Endothelial cell (in vitro differentiated cells): ENCODE measurements around the gene SUV39H1. TPM values are rescaled to one million over a fixed set of nuclear protein-coding genes. Genes with fewer than 3 reads are reported as not detected.

Experiments used
- DNase-seq: peaks from one replicate; pipeline ENCODE4 v3.0.0; 2021; ENCODE audit warnings: low spot score
- H3K27ac Mint-ChIP-seq: one replicate; pipeline ENCODE4 v1.8.0; 2021; ENCODE audit warnings: mixed read lengths, inconsistent platforms; ENCODE audit not compliant: unreplicated experiment
- H3K27me3 Mint-ChIP-seq: one replicate; pipeline ENCODE4 v1.8.0; 2021; ENCODE audit warnings: mild to moderate bottlenecking, moderate library complexity, mixed read lengths, inconsistent platforms; ENCODE audit not compliant: unreplicated experiment
- H3K36me3 Mint-ChIP-seq: one replicate; pipeline ENCODE4 v1.8.0; 2021; ENCODE audit warnings: mild to moderate bottlenecking, low read depth, mixed read lengths, inconsistent platforms; ENCODE audit not compliant: unreplicated experiment
- H3K4me1 Mint-ChIP-seq: one replicate; pipeline ENCODE4 v1.8.0; 2021; ENCODE audit warnings: mild to moderate bottlenecking, mixed read lengths, inconsistent platforms; ENCODE audit not compliant: unreplicated experiment
- H3K4me3 Mint-ChIP-seq: one replicate; pipeline ENCODE4 v1.8.0; 2021; ENCODE audit warnings: mild to moderate bottlenecking, mixed read lengths, inconsistent platforms; ENCODE audit not compliant: unreplicated experiment
- H3K9me3 Mint-ChIP-seq: one replicate; pipeline ENCODE4 v1.8.0; 2021; ENCODE audit warnings: mixed read lengths, inconsistent platforms; ENCODE audit not compliant: unreplicated experiment
- total RNA-seq: library from RNA; stranded (reverse); fragmentation: NEBNext Ultra II Directional; extraction: Animal tissue kit (Norgen Biotek cat#: 25700); gene quantifications from one replicate; pipeline ENCODE4 v1.2.1, GENCODE V29; 2021; ENCODE audit not compliant: unreplicated experiment
- TF ChIP-seq, protein P1 (sequence below): fragments of 200-600 bp; sonication (generic); IDR thresholded peaks from one replicate; pipeline ENCODE4 v1.5.0; 2021; ENCODE audit warnings: antibody characterized with exemption; ENCODE audit not compliant: unreplicated experiment

Gene SUV39H1
- total RNA-seq, 1 donor from 2014 or later, result 6.8 TPM

GRCh38 chrX:48741834-48742233, 45.3 kb downstream of the SUV39H1 start:
- H3K27me3 Mint-ChIP-seq, result peaks cover 3% of the 10 kb centered on the region
- TF ChIP-seq, protein P1, sequence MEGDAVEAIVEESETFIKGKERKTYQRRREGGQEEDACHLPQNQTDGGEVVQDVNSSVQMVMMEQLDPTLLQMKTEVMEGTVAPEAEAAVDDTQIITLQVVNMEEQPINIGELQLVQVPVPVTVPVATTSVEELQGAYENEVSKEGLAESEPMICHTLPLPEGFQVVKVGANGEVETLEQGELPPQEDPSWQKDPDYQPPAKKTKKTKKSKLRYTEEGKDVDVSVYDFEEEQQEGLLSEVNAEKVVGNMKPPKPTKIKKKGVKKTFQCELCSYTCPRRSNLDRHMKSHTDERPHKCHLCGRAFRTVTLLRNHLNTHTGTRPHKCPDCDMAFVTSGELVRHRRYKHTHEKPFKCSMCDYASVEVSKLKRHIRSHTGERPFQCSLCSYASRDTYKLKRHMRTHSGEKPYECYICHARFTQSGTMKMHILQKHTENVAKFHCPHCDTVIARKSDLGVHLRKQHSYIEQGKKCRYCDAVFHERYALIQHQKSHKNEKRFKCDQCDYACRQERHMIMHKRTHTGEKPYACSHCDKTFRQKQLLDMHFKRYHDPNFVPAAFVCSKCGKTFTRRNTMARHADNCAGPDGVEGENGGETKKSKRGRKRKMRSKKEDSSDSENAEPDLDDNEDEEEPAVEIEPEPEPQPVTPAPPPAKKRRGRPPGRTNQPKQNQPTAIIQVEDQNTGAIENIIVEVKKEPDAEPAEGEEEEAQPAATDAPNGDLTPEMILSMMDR, result no peak

GRCh38 chrX:48745222-48745621, 48.7 kb downstream of the SUV39H1 start:
- Mint-ChIP-seq H3K4me1 (no peaks in the 10 kb centered on the region), H3K27ac (no peak overlapping the region), H3K4me3 (no peak overlapping the region), H3K27me3 (no peaks in the 10 kb centered on the region), H3K9me3 (no peaks in the 10 kb centered on the region), H3K36me3 (no peaks in the 10 kb centered on the region)
- no peak for DNase-seq
- TF ChIP-seq, protein P1, result no peak

More at GRCh38 chrX:48741834-48742233, 45.3 kb downstream of the SUV39H1 start:
- H3K4me3 Mint-ChIP-seq, result no peak overlapping the region
- no peak overlapping the region for H3K27ac Mint-ChIP-seq
- no peaks in the 10 kb centered on the region for H3K9me3 Mint-ChIP-seq
- DNase-seq, result no peak
- peaks cover 9% of the 10 kb centered on the region for H3K4me1 Mint-ChIP-seq
- no peaks in the 10 kb centered on the region for H3K36me3 Mint-ChIP-seq

- no peak for DNase-seq
- H3K36me3 Mint-ChIP-seq, result no peaks in the 10 kb centered on the region
- TF ChIP-seq, protein P1, result no peak
- H3K27ac Mint-ChIP-seq, result no peak overlapping the region
- no peak overlapping the region for H3K4me3 Mint-ChIP-seq
- H3K9me3 Mint-ChIP-seq, result no peaks in the 10 kb centered on the region
- H3K27me3 Mint-ChIP-seq, result no peaks in the 10 kb centered on the region
- H3K4me1 Mint-ChIP-seq, result no peaks in the 10 kb centered on the region
Observed at GRCh38 chrX:48747415-48748016, 51.0 kb downstream of the SUV39H1 start.

DNA sequence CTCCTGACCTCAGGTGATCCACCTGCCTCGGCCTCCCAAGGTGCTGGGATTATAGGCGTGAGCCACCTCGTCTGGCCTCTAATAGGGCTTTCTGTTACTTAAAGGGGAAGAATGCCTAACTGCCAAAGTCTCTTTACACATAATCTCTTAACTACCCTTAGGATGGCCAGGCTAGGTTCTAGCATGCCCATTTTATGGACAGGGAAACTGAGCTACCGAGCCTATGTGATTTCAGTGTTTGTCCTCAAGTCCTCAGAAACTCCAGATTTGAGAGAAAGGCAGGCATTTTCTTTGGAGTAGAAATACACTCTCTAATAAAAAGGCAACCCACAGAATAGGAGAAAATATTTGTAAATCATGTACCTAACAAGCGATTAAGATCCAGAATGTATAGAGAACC, 52.6 kb downstream of the SUV39H1 start:
- TF ChIP-seq, protein P1, result no peak
- Mint-ChIP-seq H3K9me3 (no peaks in the 10 kb centered on the region), H3K27ac (no peak overlapping the region), H3K27me3 (no peaks in the 10 kb centered on the region), H3K4me1 (no peaks in the 10 kb centered on the region), H3K36me3 (no peaks in the 10 kb centered on the region), H3K4me3 (no peak overlapping the region)
- no peak for DNase-seq

DNA sequence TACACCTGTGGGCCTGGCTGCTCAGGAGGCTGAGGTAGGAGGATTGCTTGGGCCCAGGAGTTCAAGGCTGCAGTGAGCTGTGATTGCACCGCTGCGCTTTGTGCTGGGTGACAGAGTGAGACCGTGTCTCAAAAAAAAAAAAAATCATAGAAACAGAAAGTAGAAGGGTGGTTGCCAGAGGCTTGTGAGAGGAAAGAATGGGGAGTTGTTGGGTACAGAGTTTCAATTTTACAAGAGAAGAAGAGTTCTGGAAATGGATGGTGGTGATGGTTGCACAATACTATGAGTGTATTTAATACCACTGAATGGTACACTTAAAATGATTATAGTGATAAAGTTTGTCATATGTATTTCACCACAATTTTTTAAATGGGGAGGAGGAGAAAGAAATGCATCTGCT, 54.8 kb downstream of the SUV39H1 start:
- H3K9me3 Mint-ChIP-seq, result no peaks in the 10 kb centered on the region
- no peak overlapping the region for H3K4me3 Mint-ChIP-seq
- H3K27ac Mint-ChIP-seq, result no peak overlapping the region
- peaks cover 4% of the 10 kb centered on the region for H3K27me3 Mint-ChIP-seq
- H3K36me3 Mint-ChIP-seq, result no peaks in the 10 kb centered on the region
- no peak for DNase-seq
- H3K4me1 Mint-ChIP-seq, result no peaks in the 10 kb centered on the region
- TF ChIP-seq, protein P1, result no peak
